ENCODE data around the gene KRTAP9-7. TPM values are rescaled to one million over a fixed set of nuclear protein-coding genes. Genes with fewer than 3 reads are reported as not detected.
"Not testable (repeated sequence)": the region's sequence is repeated elsewhere in the genome, so short reads cannot be mapped to it uniquely, and the experiment has no call there.

Gene KRTAP9-7
- polyA plus RNA-seq (2012; ENCODE audit: insufficient read length, low read depth) = not detected

DNA sequence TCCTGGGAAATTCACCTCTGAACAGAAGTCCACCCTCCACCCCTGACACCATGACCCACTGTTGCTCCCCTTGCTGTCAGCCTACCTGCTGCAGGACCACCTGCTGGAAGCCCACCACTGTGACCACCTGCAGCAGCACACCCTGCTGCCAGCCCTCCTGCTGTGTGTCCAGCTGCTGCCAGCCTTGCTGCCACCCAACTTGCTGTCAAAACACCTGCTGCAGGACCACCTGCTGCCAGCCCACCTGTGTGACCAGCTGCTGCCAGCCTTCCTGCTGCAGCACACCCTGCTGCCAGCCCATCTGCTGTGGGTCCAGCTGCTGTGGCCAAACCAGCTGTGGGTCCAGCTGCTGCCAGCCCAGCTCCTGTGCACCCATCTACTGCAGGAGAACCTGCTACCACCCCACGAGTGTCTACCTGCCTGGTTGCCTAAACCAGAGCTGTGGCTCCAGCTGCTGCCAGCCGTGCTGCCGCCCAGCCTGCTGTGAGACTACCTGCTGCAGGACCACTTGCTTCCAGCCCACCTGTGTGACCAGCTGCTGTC lies at the start of gene KRTAP9-7:
Gene KRTAP9-7 (plus strand): TSS at position 51 of the 543 bp plus-strand sequence. CDS start 0 bp downstream, at position 51.
- not testable (repeated sequence) for TF ChIP-seq POLR2AphosphoS5 (IDR thresholded peaks at IDR 0.05; ENCODE audit: low read depth, low read length); SIN3A (IDR thresholded peaks at IDR 0.05; ENCODE audit: borderline replicate concordance, insufficient read depth, low read length)
- TF ChIP-seq, protein P1, sequence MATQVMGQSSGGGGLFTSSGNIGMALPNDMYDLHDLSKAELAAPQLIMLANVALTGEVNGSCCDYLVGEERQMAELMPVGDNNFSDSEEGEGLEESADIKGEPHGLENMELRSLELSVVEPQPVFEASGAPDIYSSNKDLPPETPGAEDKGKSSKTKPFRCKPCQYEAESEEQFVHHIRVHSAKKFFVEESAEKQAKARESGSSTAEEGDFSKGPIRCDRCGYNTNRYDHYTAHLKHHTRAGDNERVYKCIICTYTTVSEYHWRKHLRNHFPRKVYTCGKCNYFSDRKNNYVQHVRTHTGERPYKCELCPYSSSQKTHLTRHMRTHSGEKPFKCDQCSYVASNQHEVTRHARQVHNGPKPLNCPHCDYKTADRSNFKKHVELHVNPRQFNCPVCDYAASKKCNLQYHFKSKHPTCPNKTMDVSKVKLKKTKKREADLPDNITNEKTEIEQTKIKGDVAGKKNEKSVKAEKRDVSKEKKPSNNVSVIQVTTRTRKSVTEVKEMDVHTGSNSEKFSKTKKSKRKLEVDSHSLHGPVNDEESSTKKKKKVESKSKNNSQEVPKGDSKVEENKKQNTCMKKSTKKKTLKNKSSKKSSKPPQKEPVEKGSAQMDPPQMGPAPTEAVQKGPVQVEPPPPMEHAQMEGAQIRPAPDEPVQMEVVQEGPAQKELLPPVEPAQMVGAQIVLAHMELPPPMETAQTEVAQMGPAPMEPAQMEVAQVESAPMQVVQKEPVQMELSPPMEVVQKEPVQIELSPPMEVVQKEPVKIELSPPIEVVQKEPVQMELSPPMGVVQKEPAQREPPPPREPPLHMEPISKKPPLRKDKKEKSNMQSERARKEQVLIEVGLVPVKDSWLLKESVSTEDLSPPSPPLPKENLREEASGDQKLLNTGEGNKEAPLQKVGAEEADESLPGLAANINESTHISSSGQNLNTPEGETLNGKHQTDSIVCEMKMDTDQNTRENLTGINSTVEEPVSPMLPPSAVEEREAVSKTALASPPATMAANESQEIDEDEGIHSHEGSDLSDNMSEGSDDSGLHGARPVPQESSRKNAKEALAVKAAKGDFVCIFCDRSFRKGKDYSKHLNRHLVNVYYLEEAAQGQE (IDR thresholded peaks at IDR 0.05; ENCODE audit: insufficient read depth in 1 of 2, low read depth in 2 of 2, low read length in 2 of 2) = not testable (repeated sequence)

- no peak for TF ChIP-seq POLR2AphosphoS5 (IDR thresholded peaks at IDR 0.05; ENCODE audit: low read depth, low read length)
- TF ChIP-seq FOXP2 (optimal IDR thresholded peaks at IDR 0.05; ENCODE audit: borderline replicate concordance, extremely low read depth, extremely low read length, insufficient read depth) = no peak
- TF ChIP-seq SIN3A (IDR thresholded peaks at IDR 0.05; ENCODE audit: borderline replicate concordance, insufficient read depth, low read length) = no peak
- TF ChIP-seq TAF1 (IDR thresholded peaks at IDR 0.05; ENCODE audit: borderline replicate concordance, insufficient read depth, low read length) = no peak
- TF ChIP-seq, protein P1 (IDR thresholded peaks at IDR 0.05; ENCODE audit: insufficient read depth in 1 of 2, low read depth in 2 of 2, low read length in 2 of 2) = no peak
Observed at GRCh38 chr17:41226051-41226450, 49.4 kb upstream of the KRTAP9-7 start.

- TF ChIP-seq POLR2AphosphoS5 (IDR thresholded peaks at IDR 0.05; ENCODE audit: low read depth, low read length); SIN3A (IDR thresholded peaks at IDR 0.05; ENCODE audit: borderline replicate concordance, insufficient read depth, low read length): not testable (repeated sequence)
- TF ChIP-seq, protein P1 (IDR thresholded peaks at IDR 0.05; ENCODE audit: insufficient read depth in 1 of 2, low read depth in 2 of 2, low read length in 2 of 2) = not testable (repeated sequence)
Observed at GRCh38 chr17:41226598-41227095, 48.9 kb upstream of the KRTAP9-7 start, which contains the start of gene KRTAP9-2. Gene KRTAP9-2 (plus strand): TSS chr17:41226648. CDS start chr17:41226655, 7 bp downstream.

DNA sequence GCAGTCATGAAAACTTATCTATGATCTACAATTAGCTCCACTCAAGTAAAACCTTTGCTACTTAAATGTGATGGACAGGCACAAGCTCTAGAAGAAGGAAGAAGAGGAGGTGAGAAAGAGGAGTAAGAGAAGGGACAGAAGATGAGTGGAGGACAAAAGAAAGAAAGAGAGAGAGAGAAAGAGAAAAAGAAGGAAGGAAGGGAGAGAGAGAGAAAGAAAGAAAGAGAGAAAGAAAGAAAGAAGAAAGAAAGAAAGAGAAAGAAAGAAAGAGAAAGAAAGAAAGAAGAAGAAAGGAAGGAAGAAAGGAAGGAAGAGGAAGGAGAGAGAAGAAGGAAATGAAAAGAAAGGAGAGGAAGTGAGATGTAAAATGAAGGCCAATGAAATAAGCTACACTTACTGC lies 45.4 kb upstream of the KRTAP9-7 start:
- TF ChIP-seq SIN3A (IDR thresholded peaks at IDR 0.05; ENCODE audit: borderline replicate concordance, insufficient read depth, low read length) (no peak), TAF1 (IDR thresholded peaks at IDR 0.05; ENCODE audit: borderline replicate concordance, insufficient read depth, low read length) (no peak), FOXP2 (optimal IDR thresholded peaks at IDR 0.05; ENCODE audit: borderline replicate concordance, extremely low read depth, extremely low read length, insufficient read depth) (no peak), POLR2AphosphoS5 (IDR thresholded peaks at IDR 0.05; ENCODE audit: low read depth, low read length) (no peak)
- TF ChIP-seq, protein P1 (IDR thresholded peaks at IDR 0.05; ENCODE audit: insufficient read depth in 1 of 2, low read depth in 2 of 2, low read length in 2 of 2) = no peak
